HEK293 (cell line): ENCODE measurements around the gene MCAM.

Experiments used
- CTCF ChIA-PET: fragments of 350-600 bp; formaldehyde crosslinking; extraction: SDS; loops from one replicate; lab custom pipeline; 2021; ENCODE audit warnings: antibody characterized with exemption; lab: Yijun Ruan, JAX
- POLR2A ChIA-PET: fragments of 300-600 bp; formaldehyde crosslinking; extraction: SDS; loops from one replicate; lab custom pipeline; 2020; ENCODE audit warnings: antibody characterized with exemption, inconsistent platforms; lab: Yijun Ruan, JAX
- H3K27ac ChIP-seq: fragments of 200-500 bp; sonication (Bioruptor generic); 2 replicates; pipeline ENCODE4 v1.5.1; 2014; ENCODE audit warnings: low read depth, low read length, control low read depth, inconsistent platforms; ENCODE audit errors: extremely low read depth
- H3K36me3 ChIP-seq, 2 experiments: fragments of 200-500 bp in 1 of 2; sonication (Bioruptor generic) in 1 of 2; 1 replicate in 1 of 2; 2 replicates in 1 of 2; pipeline ENCODE4 v1.5.1; 2014 to 2017; ENCODE audit warnings: inconsistent platforms in 2 of 2, low read length in 2 of 2; ENCODE audit not compliant: control insufficient read depth in 2 of 2, insufficient read depth in 1 of 2
- H3K4me1 ChIP-seq: fragments of 200-500 bp; sonication (Bioruptor generic); 2 replicates; pipeline ENCODE4 v1.5.1; 2014; ENCODE audit warnings: mild to moderate bottlenecking, low read length, inconsistent platforms; ENCODE audit not compliant: control insufficient read depth, insufficient read depth
- H3K4me3 ChIP-seq: 2 replicates; pipeline ENCODE4 v1.5.1; 2011; ENCODE audit warnings: low read depth, mild to moderate bottlenecking, control low read depth, low read length, moderate library complexity
- H3K9me3 ChIP-seq: fragments of 200-500 bp; sonication (Bioruptor generic); 2 replicates; pipeline ENCODE4 v1.5.1; 2014; ENCODE audit warnings: low read depth, low read length, inconsistent platforms; ENCODE audit not compliant: control insufficient read depth, insufficient read depth
- BCL11B ChIP-seq: fragments of 450-650 bp; formaldehyde crosslinking; IDR thresholded peaks from 2 replicates; pipeline ENCODE4 v1.5.1; 2016; ENCODE audit warnings: low read depth, missing biosample characterization, missing genetic modification characterization
- KLF1 ChIP-seq: fragments of 450-650 bp; formaldehyde crosslinking; IDR thresholded peaks from 2 replicates; pipeline ENCODE4 v1.5.1; 2016; ENCODE audit warnings: missing biosample characterization, missing genetic modification characterization
- SALL2 ChIP-seq: fragments of 450-650 bp; formaldehyde crosslinking; IDR thresholded peaks from 2 replicates; pipeline ENCODE4 v1.5.0; 2017; ENCODE audit warnings: missing biosample characterization, mild to moderate bottlenecking, missing genetic modification characterization, borderline replicate concordance
- SP3 ChIP-seq: fragments of 450-650 bp; formaldehyde crosslinking; IDR thresholded peaks from 2 replicates; pipeline ENCODE4 v1.5.1; 2016; ENCODE audit warnings: missing biosample characterization, missing genetic modification characterization
- YY1 ChIP-seq: fragments of 450-650 bp; formaldehyde crosslinking; IDR thresholded peaks from 2 replicates; pipeline ENCODE4 v1.5.1; 2018; ENCODE audit warnings: missing biosample characterization, missing genetic modification characterization
- ZFP37 ChIP-seq: fragments of 450-650 bp; formaldehyde crosslinking; IDR thresholded peaks from 2 replicates; pipeline ENCODE4 v1.5.1; 2016; ENCODE audit warnings: missing biosample characterization, missing genetic modification characterization
- ZNF140 ChIP-seq: fragments of 450-650 bp; formaldehyde crosslinking; IDR thresholded peaks from 2 replicates; pipeline ENCODE4 v1.5.1; 2016; ENCODE audit warnings: missing biosample characterization, missing genetic modification characterization
- ZNF311 ChIP-seq: fragments of 450-650 bp; formaldehyde crosslinking; IDR thresholded peaks from 2 replicates; pipeline ENCODE4 v1.5.1; 2017; ENCODE audit warnings: missing biosample characterization, missing genetic modification characterization, borderline replicate concordance
- ZNF335 ChIP-seq: fragments of 450-650 bp; formaldehyde crosslinking; conservative IDR thresholded peaks from 2 replicates; pipeline ENCODE4 v1.5.1; 2016; ENCODE audit warnings: missing biosample characterization, missing genetic modification characterization
- ZNF544 ChIP-seq: fragments of 450-650 bp; formaldehyde crosslinking; IDR thresholded peaks from 2 replicates; pipeline ENCODE4 v1.5.0; 2017; ENCODE audit warnings: missing biosample characterization, missing genetic modification characterization
- ZNF548 ChIP-seq: fragments of 450-650 bp; formaldehyde crosslinking; IDR thresholded peaks from 2 replicates; pipeline ENCODE4 v1.5.1; 2016; ENCODE audit warnings: missing biosample characterization, missing genetic modification characterization
- ZNF561 ChIP-seq: fragments of 450-650 bp; IDR thresholded peaks from 2 replicates; pipeline ENCODE4 v1.5.1; 2018; ENCODE audit warnings: missing biosample characterization, missing genetic modification characterization, borderline replicate concordance
- ZNF654 ChIP-seq: fragments of 450-650 bp; formaldehyde crosslinking; IDR thresholded peaks from 2 replicates; pipeline ENCODE4 v1.5.1; 2016; ENCODE audit warnings: low read depth, missing biosample characterization, missing genetic modification characterization
- ZNF776 ChIP-seq: fragments of 450-650 bp; formaldehyde crosslinking; IDR thresholded peaks from 2 replicates; pipeline ENCODE4 v1.5.0; 2017; ENCODE audit warnings: missing biosample characterization, missing genetic modification characterization, borderline replicate concordance
- TF ChIP-seq, protein P1 (sequence below): fragments of 450-650 bp; formaldehyde crosslinking; IDR thresholded peaks from 2 replicates; pipeline ENCODE4 v1.5.1; 2016; ENCODE audit warnings: missing biosample characterization, missing genetic modification characterization
- TF ChIP-seq, protein P2 (sequence below): IDR thresholded peaks from 2 replicates; pipeline ENCODE4 v1.6.1; 2011; ENCODE audit warnings: mild to moderate bottlenecking, low read depth, low read length, borderline replicate concordance
- TF ChIP-seq, protein P3 (sequence below): fragments of 450-650 bp; formaldehyde crosslinking; IDR thresholded peaks from 2 replicates; pipeline ENCODE4 v1.5.1; 2016; ENCODE audit warnings: missing biosample characterization, missing genetic modification characterization, borderline replicate concordance
- TF ChIP-seq, protein P4 (sequence below): fragments of 450-650 bp; formaldehyde crosslinking; conservative IDR thresholded peaks from 2 replicates; pipeline ENCODE4 v1.5.1; 2016; ENCODE audit warnings: low read depth, missing biosample characterization, missing genetic modification characterization

The MCAM gene

DNA sequence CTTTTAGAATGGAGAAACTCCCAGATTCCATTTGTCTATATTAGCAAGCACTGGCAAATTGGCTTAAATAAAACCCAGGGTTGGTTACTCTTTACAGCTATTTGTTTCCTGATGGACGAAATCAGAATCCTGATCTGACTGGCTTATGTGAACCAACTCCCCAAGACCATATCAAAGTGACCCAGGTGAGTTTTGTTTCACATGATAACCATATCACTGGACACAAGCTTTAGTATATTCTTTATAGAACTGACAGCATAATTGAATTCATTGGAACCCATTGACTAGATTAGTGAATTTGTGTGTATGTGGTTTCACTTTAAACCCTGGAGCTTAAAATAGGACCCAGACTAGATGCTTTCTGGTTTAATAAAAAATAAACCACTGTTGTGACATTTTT lies 39.3 kb downstream of the MCAM start:
- TF ChIP-seq, protein P1, sequence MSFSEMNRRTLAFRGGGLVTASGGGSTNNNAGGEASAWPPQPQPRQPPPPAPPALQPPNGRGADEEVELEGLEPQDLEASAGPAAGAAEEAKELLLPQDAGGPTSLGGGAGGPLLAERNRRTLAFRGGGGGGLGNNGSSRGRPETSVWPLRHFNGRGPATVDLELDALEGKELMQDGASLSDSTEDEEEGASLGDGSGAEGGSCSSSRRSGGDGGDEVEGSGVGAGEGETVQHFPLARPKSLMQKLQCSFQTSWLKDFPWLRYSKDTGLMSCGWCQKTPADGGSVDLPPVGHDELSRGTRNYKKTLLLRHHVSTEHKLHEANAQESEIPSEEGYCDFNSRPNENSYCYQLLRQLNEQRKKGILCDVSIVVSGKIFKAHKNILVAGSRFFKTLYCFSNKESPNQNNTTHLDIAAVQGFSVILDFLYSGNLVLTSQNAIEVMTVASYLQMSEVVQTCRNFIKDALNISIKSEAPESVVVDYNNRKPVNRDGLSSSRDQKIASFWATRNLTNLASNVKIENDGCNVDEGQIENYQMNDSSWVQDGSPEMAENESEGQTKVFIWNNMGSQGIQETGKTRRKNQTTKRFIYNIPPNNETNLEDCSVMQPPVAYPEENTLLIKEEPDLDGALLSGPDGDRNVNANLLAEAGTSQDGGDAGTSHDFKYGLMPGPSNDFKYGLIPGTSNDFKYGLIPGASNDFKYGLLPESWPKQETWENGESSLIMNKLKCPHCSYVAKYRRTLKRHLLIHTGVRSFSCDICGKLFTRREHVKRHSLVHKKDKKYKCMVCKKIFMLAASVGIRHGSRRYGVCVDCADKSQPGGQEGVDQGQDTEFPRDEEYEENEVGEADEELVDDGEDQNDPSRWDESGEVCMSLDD: no peak
- TF ChIP-seq KLF1 (no peak), ZNF335 (tag by site-specific recombination) (no peak), ZNF561 (tag by site-specific recombination) (no peak), YY1 (no peak), ZFP37 (no peak), SP3 (tag by site-specific recombination) (no peak), SALL2 (no peak)
- TF ChIP-seq, protein P2, sequence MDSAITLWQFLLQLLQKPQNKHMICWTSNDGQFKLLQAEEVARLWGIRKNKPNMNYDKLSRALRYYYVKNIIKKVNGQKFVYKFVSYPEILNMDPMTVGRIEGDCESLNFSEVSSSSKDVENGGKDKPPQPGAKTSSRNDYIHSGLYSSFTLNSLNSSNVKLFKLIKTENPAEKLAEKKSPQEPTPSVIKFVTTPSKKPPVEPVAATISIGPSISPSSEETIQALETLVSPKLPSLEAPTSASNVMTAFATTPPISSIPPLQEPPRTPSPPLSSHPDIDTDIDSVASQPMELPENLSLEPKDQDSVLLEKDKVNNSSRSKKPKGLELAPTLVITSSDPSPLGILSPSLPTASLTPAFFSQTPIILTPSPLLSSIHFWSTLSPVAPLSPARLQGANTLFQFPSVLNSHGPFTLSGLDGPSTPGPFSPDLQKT: no peak
- H3K36me3 ChIP-seq: peaks cover 3 to 42% of the 10 kb centered on the region in 2 experiments; a peak in 2 of 3 replicates

DNA sequence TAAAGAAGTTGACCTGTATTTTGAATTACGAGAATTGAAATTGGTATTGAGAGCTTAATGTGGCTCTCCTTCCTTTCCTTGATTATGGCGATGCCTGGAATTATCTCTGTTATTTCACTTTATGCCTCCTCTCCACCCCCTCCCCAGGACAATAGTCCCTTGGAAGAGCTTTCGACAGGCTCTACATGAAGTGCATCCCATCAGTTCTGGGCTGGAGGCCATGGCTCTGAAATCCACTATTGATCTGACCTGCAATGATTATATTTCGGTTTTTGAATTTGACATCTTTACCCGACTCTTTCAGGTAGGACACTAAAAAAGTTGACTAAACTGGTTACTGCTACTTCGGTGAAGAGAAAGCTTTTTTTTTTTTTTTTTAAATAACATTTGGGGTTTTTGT lies 43.2 kb downstream of the MCAM start:
- Histone ChIP-seq H3K9me3 (no peaks in the 10 kb centered on the region), H3K4me1 (no peaks in the 10 kb centered on the region), H3K4me3 (no peak overlapping the region), H3K36me3 (peaks cover 3 to 35% of the 10 kb centered on the region in 2 experiments; a peak in 2 of 3 replicates), H3K27ac (no peak overlapping the region)
- ChIA-PET POLR2A (interaction anchor here (0.6 kb wide), 1 partner anchor 42 kb away, joined by 3 read pairs; no protein-coding TSS in a partner anchor), CTCF (interaction anchor here (0.6 to 2.8 kb wide), 3 partner anchors 11 to 68 kb away, joined by 3 to 8 read pairs (median 3); partner anchors contain the start of gene CBL)
- TF ChIP-seq ZNF140 (tag by site-specific recombination) (no peak), BCL11B (tag by site-specific recombination) (no peak), ZNF311 (no peak), ZNF544 (tag by site-specific recombination) (no peak), ZNF548 (no peak), ZNF654 (tag by site-specific recombination) (no peak), ZNF335 (tag by site-specific recombination) (no peak), ZNF776 (tag by site-specific recombination) (no peak)
- TF ChIP-seq, protein P3, sequence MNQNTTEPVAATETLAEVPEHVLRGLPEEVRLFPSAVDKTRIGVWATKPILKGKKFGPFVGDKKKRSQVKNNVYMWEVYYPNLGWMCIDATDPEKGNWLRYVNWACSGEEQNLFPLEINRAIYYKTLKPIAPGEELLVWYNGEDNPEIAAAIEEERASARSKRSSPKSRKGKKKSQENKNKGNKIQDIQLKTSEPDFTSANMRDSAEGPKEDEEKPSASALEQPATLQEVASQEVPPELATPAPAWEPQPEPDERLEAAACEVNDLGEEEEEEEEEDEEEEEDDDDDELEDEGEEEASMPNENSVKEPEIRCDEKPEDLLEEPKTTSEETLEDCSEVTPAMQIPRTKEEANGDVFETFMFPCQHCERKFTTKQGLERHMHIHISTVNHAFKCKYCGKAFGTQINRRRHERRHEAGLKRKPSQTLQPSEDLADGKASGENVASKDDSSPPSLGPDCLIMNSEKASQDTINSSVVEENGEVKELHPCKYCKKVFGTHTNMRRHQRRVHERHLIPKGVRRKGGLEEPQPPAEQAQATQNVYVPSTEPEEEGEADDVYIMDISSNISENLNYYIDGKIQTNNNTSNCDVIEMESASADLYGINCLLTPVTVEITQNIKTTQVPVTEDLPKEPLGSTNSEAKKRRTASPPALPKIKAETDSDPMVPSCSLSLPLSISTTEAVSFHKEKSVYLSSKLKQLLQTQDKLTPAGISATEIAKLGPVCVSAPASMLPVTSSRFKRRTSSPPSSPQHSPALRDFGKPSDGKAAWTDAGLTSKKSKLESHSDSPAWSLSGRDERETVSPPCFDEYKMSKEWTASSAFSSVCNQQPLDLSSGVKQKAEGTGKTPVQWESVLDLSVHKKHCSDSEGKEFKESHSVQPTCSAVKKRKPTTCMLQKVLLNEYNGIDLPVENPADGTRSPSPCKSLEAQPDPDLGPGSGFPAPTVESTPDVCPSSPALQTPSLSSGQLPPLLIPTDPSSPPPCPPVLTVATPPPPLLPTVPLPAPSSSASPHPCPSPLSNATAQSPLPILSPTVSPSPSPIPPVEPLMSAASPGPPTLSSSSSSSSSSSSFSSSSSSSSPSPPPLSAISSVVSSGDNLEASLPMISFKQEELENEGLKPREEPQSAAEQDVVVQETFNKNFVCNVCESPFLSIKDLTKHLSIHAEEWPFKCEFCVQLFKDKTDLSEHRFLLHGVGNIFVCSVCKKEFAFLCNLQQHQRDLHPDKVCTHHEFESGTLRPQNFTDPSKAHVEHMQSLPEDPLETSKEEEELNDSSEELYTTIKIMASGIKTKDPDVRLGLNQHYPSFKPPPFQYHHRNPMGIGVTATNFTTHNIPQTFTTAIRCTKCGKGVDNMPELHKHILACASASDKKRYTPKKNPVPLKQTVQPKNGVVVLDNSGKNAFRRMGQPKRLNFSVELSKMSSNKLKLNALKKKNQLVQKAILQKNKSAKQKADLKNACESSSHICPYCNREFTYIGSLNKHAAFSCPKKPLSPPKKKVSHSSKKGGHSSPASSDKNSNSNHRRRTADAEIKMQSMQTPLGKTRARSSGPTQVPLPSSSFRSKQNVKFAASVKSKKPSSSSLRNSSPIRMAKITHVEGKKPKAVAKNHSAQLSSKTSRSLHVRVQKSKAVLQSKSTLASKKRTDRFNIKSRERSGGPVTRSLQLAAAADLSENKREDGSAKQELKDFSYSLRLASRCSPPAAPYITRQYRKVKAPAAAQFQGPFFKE (tag by site-specific recombination): no peak
- TF ChIP-seq, protein P4, sequence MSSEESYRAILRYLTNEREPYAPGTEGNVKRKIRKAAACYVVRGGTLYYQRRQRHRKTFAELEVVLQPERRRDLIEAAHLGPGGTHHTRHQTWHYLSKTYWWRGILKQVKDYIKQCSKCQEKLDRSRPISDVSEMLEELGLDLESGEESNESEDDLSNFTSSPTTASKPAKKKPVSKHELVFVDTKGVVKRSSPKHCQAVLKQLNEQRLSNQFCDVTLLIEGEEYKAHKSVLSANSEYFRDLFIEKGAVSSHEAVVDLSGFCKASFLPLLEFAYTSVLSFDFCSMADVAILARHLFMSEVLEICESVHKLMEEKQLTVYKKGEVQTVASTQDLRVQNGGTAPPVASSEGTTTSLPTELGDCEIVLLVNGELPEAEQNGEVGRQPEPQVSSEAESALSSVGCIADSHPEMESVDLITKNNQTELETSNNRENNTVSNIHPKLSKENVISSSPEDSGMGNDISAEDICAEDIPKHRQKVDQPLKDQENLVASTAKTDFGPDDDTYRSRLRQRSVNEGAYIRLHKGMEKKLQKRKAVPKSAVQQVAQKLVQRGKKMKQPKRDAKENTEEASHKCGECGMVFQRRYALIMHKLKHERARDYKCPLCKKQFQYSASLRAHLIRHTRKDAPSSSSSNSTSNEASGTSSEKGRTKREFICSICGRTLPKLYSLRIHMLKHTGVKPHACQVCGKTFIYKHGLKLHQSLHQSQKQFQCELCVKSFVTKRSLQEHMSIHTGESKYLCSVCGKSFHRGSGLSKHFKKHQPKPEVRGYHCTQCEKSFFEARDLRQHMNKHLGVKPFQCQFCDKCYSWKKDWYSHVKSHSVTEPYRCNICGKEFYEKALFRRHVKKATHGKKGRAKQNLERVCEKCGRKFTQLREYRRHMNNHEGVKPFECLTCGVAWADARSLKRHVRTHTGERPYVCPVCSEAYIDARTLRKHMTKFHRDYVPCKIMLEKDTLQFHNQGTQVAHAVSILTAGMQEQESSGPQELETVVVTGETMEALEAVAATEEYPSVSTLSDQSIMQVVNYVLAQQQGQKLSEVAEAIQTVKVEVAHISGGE (tag by site-specific recombination): no peak

More for the DNA sequence above, 39.3 kb downstream of the MCAM start:
- Histone ChIP-seq H3K4me1 (no peaks in the 10 kb centered on the region), H3K27ac (no peak overlapping the region), H3K4me3 (no peak overlapping the region), H3K9me3 (no peaks in the 10 kb centered on the region)
- ChIA-PET POLR2A (no interaction called here), CTCF (interaction anchor here (0.6 to 1.9 kb wide), 4 partner anchors 10 to 221 kb away, joined by 3 to 4 read pairs (median 4); no protein-coding TSS in a partner anchor)
